Measurements from ENCODE around the gene EFNA5. TPM values are rescaled to one million over a fixed set of nuclear protein-coding genes. Genes with fewer than 3 reads are reported as not detected.

EFNA5 gene
- total RNA-seq, 1 donor from 2014 or later: 36.1 TPM

GRCh38 chr5:107542428-107542827 lies 128.3 kb downstream of the EFNA5 start:
- DNase-seq: peak; percentile 97

GRCh38 chr5:107541400-107541799 lies 129.3 kb downstream of the EFNA5 start:
- DNase-seq: peak; percentile 11

DNA sequence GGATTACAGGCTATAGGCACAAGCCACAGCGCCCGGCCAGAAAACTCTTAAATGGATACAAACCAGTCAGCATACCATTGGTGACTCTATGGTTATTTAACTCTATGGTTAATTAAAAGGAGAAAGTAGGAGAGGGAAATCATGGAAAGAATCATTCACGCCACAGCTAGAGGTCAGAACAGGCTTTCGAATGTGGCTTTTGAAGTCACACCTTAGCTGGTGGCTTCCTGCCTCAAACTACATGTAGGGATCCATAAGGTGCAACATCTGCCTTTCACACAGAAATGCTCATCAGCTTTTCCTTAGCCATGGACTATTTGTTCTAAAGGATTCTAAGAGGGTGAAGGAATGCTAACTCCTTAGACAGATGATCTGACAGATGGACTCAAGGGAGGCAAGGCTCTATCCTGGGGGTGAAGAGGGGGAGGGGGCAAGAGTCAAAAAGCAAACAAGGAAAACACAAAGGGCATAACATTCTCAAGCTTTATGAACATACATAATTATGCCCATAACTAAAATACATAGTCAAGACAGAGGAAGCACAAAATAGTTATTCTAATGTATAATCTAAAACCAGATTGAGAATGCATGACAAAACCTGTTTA lies 130.9 kb downstream of the EFNA5 start:
- DNase-seq: no peak

- no peak for DNase-seq
Measured at GRCh38 chr5:107538805-107539445, 131.8 kb downstream of the EFNA5 start.

GRCh38 chr5:107538331-107538730 lies 132.4 kb downstream of the EFNA5 start:
- DNase-seq: no peak

DNA sequence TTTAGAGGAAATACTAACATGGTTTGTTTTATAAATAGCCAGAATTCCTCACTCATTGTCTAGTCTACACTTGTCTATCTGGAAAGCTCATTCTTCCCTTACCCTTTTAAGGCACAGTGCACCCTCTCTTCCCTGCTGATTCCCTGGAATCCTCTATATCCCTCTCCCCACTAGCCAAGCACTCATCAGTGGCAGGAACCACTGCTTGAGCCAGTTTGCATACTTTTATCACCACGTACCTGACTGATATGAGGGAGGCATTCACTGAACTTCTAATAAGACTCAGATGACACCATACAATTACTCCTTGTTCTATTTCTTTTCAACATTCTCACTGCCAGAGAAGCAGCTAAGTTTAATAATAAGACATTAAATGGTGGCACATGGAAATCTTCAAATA lies 134.9 kb downstream of the EFNA5 start:
- DNase-seq: no peak

- no peak for DNase-seq
Measured at GRCh38 chr5:107533910-107534876, 136.5 kb downstream of the EFNA5 start.

DNA sequence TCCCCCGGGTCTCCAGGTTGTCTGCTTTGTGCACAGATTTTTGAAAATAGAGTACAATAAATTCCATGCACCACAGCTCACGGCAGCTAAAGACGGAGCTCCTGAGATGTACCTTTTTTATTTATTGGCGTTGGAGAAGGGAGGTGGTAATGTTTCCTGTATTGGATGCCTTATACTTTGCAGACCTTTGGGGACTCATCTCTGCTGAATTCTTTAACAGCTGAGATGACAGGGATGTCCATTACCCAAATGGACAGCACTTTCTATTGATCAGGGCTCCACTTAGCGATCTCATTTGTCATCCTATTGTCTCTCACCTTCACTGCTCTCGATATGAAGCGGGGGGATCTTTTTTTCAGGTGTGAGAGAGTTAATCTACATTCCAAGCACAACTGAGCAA lies 137.8 kb downstream of the EFNA5 start:
- no peak for DNase-seq

DNA sequence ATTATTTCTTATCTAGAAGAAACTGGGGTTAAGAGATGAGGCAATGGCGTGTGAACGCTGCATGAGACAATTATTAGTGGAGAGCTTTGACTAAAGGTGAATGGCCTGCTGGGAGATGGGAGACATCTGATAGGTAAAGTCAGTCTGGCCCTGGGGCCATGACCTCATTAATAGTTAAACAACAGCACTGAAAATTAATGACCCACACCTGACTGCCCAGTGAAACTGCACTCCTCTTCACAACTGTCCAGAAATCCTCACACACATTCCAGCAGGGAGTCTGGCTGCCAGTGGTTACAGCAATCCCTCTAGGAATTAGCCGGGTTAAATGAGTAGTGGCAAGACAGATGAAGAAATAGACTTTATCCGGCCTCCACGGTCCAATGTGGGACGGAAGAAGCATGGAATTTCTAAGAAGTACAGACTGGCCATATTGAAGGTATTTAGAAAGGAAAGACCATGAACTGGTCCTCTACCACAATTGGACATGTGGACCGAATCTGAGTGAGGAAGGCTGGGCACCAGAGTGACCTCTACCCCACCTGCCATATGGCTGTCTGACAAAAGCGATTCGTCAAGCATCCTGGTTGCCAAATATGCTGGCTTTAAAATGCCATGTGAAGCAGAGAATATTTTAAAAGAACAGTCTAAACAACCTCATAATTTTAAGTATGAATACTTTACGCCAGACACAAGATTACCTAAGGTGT lies 138.4 kb downstream of the EFNA5 start:
- DNase-seq: no peak

GRCh38 chr5:107531308-107531707 lies 139.4 kb downstream of the EFNA5 start:
- no peak for DNase-seq

DNA sequence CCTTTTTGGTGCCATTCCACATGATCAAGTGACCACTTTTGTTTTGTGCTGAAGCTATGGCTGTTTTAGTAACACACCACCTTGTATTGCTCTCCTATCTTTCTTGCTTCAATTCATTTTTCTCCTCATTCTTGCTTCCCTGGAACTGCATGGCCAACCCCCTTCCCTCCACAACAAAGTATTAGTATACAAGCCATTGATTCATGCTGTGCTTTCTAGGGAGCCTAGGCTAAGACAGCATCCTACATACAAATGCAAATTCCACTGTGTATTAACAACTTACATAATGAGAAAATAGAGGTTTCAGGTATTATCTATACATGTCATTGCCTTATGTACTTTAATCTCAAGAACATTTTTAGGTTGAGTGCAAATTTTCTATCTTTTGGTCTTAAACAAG lies 141.1 kb downstream of the EFNA5 start:
- no peak for DNase-seq

- no peak for DNase-seq
Measured at GRCh38 chr5:107526270-107526937, 144.3 kb downstream of the EFNA5 start.

- DNase-seq: no peak
Measured at GRCh38 chr5:107524111-107524510, 146.6 kb downstream of the EFNA5 start.

- no peak for DNase-seq
Measured at GRCh38 chr5:107523029-107523680, 147.6 kb downstream of the EFNA5 start.

GRCh38 chr5:107522456-107522855 lies 148.3 kb downstream of the EFNA5 start:
- DNase-seq: no peak

- peak; percentile 60 for DNase-seq
Measured at GRCh38 chr5:107519900-107520354, 150.8 kb downstream of the EFNA5 start.

GRCh38 chr5:107518616-107519015 lies 152.1 kb downstream of the EFNA5 start:
- no peak for DNase-seq

DNA sequence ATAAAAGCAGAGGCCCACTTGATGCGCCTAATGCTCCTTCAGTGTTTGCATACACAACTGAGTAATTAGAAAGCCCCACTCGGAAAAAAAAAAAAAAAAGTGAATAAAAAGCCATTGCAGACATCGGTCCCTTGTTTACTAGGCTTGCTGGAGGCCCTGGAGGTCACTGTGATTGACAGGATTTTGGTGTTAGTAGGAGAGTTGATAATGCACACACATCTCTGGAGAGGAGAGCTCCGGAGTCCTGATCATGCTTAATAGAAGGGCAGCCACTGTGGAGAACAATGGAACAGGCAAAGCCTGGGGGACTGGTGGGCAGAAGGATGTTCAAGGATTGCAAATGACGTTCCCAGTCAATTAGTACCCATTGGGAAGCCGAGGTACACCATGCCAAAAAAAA lies 152.5 kb downstream of the EFNA5 start:
- no peak for DNase-seq

DNA sequence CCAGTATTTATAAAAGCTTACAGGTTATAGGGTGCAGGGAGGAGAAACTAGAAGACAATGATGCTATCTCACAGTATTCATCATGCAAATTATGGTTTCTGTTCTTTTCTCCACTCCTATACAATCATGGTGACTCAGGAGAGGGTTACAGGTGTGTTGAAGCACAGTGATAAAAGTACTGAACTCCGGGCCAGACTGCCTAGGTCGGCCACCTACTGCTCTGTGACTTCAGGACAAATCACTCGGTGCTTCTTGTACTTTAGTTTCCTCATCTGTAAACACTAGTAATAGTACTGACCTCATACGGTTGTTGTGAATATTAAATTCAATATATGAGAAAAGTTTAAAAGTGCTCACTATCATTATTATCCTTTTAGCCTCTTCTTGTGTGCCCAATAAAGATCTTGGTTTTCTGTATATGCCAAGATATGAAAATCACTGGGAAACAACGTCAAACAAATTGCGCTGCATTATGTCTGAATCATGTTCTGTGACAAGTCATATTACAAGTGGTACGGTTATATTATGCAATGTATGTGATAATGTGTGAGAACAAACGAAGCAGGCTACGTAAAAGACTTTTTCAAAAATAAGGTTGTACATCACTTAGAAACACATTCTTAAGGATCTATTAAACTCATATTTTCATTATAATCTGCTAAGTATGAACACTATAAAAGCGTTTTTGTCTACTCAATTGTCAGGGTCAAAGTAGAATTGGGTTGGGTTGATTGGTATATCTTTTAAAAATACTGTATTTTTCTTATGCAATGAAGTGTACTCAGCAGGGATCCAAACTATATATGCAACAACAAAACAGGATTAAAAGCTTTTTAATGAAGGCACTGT lies 153.3 kb downstream of the EFNA5 start:
- no peak for DNase-seq

- no peak for DNase-seq
Measured at GRCh38 chr5:107516452-107517184, 154.1 kb downstream of the EFNA5 start.

All from dermis blood vessel endothelial cell (primary cell).